ENCODE results near the gene NPTN. TPM values are rescaled to one million over a fixed set of nuclear protein-coding genes. Genes with fewer than 3 reads are reported as not detected.

NPTN gene
- total RNA-seq, 2 experiments from 2014 or later, result 41.5 to 43.2 TPM

DNA sequence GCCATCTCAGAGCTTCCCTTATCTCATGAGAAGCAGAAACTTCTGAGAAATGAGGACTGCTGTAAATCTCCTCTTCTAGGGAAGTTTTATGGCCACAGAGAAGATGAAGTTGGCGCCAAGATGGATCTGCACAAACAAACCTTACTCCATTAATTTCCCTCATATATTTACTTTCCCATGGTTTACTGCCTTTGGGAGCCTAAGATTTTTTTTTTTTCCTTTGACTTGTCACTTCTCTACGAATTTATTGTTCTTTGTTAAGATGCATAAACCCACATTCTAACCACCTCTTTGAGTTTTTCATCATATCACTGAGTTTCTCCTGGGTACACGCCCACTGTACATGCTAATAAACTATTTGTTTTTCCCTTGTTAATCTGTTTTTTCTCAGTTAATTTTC lies 21.5 kb upstream of the NPTN start:
- TF ChIP-seq EZH2phosphoT487 (IDR thresholded peaks at IDR 0.05; ENCODE audit: borderline replicate concordance, low read depth, low read length), result no peak
- TF ChIP-seq, protein P1, sequence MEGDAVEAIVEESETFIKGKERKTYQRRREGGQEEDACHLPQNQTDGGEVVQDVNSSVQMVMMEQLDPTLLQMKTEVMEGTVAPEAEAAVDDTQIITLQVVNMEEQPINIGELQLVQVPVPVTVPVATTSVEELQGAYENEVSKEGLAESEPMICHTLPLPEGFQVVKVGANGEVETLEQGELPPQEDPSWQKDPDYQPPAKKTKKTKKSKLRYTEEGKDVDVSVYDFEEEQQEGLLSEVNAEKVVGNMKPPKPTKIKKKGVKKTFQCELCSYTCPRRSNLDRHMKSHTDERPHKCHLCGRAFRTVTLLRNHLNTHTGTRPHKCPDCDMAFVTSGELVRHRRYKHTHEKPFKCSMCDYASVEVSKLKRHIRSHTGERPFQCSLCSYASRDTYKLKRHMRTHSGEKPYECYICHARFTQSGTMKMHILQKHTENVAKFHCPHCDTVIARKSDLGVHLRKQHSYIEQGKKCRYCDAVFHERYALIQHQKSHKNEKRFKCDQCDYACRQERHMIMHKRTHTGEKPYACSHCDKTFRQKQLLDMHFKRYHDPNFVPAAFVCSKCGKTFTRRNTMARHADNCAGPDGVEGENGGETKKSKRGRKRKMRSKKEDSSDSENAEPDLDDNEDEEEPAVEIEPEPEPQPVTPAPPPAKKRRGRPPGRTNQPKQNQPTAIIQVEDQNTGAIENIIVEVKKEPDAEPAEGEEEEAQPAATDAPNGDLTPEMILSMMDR (conservative IDR thresholded peaks at IDR 0.05; ENCODE audit: low read length), result no peak
- Histone ChIP-seq H3K27ac (ENCODE audit: low read depth, low read length, poor library complexity, severe bottlenecking) (no peak overlapping the region), H3K4me3 (ENCODE audit: low read depth, low read length, poor library complexity, severe bottlenecking) (no peak overlapping the region), H3K4me2 (ENCODE audit: low read length) (no peak overlapping the region), H3K36me3 (ENCODE audit: insufficient read depth, low read length) (no peaks in the 10 kb centered on the region), H3K9me3 (ENCODE audit: low read length) (no peaks in the 10 kb centered on the region), H4K20me1 (ENCODE audit: insufficient read depth, low read length) (no peaks in the 10 kb centered on the region), H2AFZ (ENCODE audit: low read length) (no peak overlapping the region), H3K79me2 (ENCODE audit: insufficient read depth, low read depth, low read length) (no peaks in the 10 kb centered on the region), H3K9me2 (ENCODE audit: insufficient read depth, low read length) (no peaks in the 10 kb centered on the region), H3K4me1 (ENCODE audit: insufficient read depth, low read length, poor library complexity, severe bottlenecking) (no peaks in the 10 kb centered on the region)
- POLR2A ChIA-PET, result interaction anchor here (0.6 kb wide), 1 partner anchor 79 kb away, joined by 3 read pairs; no protein-coding TSS in a partner anchor
- intact Hi-C loops (cut with micrococcal nuclease; ENCODE audit: unreplicated experiment), result no loop called here
- no TSS peak for BruUV-seq (replicated peaks)
- CTCF ChIA-PET (ENCODE audit: unreplicated experiment), result no interaction called here
- no peak for DNase-seq (ENCODE audit: low spot score)

DNA sequence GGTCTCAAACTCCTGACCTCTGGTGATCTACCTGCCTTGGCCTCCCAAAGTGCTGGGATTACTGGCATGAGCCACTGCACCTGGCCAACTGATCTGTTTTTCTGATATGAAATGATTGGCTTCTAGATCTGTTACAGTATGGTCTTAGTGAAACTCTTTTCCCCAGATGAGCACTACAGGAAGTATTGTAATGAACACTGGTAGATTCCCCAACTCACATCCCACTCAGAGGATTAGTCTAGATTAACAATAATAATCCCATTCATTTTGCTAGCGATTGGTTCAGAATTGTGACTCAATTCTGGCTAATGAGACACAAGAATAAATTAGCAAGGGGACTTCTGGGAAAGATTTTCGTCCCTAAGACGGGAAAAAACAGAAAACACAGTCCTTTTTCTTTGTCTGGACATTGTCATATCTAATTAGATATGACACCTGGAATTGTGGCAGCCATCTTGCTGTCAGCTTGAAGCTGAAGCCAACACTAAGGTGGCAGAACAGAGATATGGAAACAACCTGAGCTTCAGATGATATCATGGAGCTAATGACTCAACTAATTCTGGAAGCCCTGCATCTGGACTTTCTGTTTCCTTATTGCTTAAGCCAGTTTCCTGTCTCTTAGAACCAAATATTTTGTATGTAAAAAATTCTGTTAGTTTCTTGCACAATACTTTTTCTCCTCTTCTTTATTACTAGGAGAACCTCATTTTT lies 17.4 kb upstream of the NPTN start:
- no peak for TF ChIP-seq EZH2phosphoT487 (IDR thresholded peaks at IDR 0.05; ENCODE audit: borderline replicate concordance, low read depth, low read length)
- TF ChIP-seq, protein P1 (conservative IDR thresholded peaks at IDR 0.05; ENCODE audit: low read length), result no peak
- Histone ChIP-seq H3K27ac (ENCODE audit: low read depth, low read length, poor library complexity, severe bottlenecking) (no peak overlapping the region), H3K9me3 (ENCODE audit: low read length) (no peaks in the 10 kb centered on the region), H3K9me2 (ENCODE audit: insufficient read depth, low read length) (no peaks in the 10 kb centered on the region), H4K20me1 (ENCODE audit: insufficient read depth, low read length) (no peaks in the 10 kb centered on the region), H3K4me1 (ENCODE audit: insufficient read depth, low read length, poor library complexity, severe bottlenecking) (no peaks in the 10 kb centered on the region), H3K79me2 (ENCODE audit: insufficient read depth, low read depth, low read length) (no peaks in the 10 kb centered on the region), H3K4me2 (ENCODE audit: low read length) (no peak overlapping the region), H3K4me3 (ENCODE audit: low read depth, low read length, poor library complexity, severe bottlenecking) (no peak overlapping the region), H3K36me3 (ENCODE audit: insufficient read depth, low read length) (no peaks in the 10 kb centered on the region), H2AFZ (ENCODE audit: low read length) (no peak overlapping the region)
- ChIA-PET POLR2A (no interaction called here), CTCF (ENCODE audit: unreplicated experiment) (no interaction called here)
- no peak for DNase-seq (ENCODE audit: low spot score)
- intact Hi-C loops (cut with micrococcal nuclease; ENCODE audit: unreplicated experiment), result no loop called here
- BruUV-seq (replicated peaks), result no TSS peak

DNA sequence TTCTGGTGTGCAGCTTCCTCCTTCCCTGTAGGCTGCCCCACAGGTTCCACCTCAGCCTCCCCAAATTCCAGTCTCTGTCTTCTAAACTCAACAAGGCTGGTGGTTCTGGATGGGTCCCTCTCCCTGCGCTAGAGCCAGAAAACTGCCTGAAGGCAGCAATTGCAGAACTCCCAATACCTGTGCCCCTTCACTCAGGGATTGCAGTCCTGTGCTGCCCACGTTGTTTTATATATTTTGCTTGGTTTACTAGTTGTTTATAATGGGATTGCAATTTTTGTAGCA lies 14.8 kb upstream of the NPTN start:
- no peaks in the 10 kb centered on the region for H3K4me1 ChIP-seq (ENCODE audit: insufficient read depth, low read length, poor library complexity, severe bottlenecking)
- no peak overlapping the region for H3K27ac ChIP-seq (ENCODE audit: low read depth, low read length, poor library complexity, severe bottlenecking)
- BruUV-seq (replicated peaks), result no TSS peak
- no peak overlapping the region for H2AFZ ChIP-seq (ENCODE audit: low read length)
- intact Hi-C loops (cut with micrococcal nuclease; ENCODE audit: unreplicated experiment), result no loop called here
- POLR2A ChIA-PET, result no interaction called here
- DNase-seq (ENCODE audit: low spot score), result no peak
- H3K36me3 ChIP-seq (ENCODE audit: insufficient read depth, low read length), result no peaks in the 10 kb centered on the region
- H4K20me1 ChIP-seq (ENCODE audit: insufficient read depth, low read length), result no peaks in the 10 kb centered on the region
- no peak overlapping the region for H3K4me2 ChIP-seq (ENCODE audit: low read length)
- H3K9me3 ChIP-seq (ENCODE audit: low read length), result no peaks in the 10 kb centered on the region
- TF ChIP-seq, protein P1 (conservative IDR thresholded peaks at IDR 0.05; ENCODE audit: low read length), result no peak
- TF ChIP-seq EZH2phosphoT487 (IDR thresholded peaks at IDR 0.05; ENCODE audit: borderline replicate concordance, low read depth, low read length), result no peak
- H3K79me2 ChIP-seq (ENCODE audit: insufficient read depth, low read depth, low read length), result no peaks in the 10 kb centered on the region
- H3K9me2 ChIP-seq (ENCODE audit: insufficient read depth, low read length), result no peaks in the 10 kb centered on the region
- CTCF ChIA-PET (ENCODE audit: unreplicated experiment), result interaction anchor here (1.1 kb wide), 1 partner anchor 20 kb away, joined by 3 read pairs; no protein-coding TSS in a partner anchor
- H3K4me3 ChIP-seq (ENCODE audit: low read depth, low read length, poor library complexity, severe bottlenecking), result no peak overlapping the region
